ENCODE results near the gene RBM47.

Gene RBM47

GRCh38 chr4:40375620-40376019 is 254.0 kb downstream of the RBM47 start:
- no peak for DNase-seq

GRCh38 chr4:40375095-40375494 is 254.6 kb downstream of the RBM47 start:
- no peak for DNase-seq

DNA sequence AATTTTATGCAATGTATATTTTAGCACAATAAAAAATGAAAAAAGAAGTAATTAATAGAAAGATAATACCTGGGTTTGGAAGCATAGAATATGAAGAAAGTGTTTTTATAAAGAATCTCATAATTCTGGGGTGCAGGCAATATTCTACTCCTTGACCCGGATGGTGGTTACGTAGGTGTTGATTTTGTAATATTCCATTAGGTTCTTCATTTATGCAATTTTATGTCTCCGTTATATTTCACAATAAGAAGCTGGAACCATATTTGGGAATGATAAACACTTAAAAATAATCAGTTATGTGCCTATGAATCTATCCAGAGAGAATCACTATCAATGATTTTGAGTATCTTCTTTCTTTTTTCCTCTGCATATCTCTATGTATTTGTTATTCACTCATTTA is 256.0 kb downstream of the RBM47 start:
- no peak for DNase-seq

Data from hypothalamus (tissue), 51 donors.